ENCODE data around the gene CFAP97D2.
"Not testable (repeated sequence)": the region's sequence is repeated elsewhere in the genome, so short reads cannot be mapped to it uniquely, and the experiment has no call there.

The CFAP97D2 gene

GRCh38 chr13:114133552-114133951 lies 45.5 kb upstream of the CFAP97D2 start:
- H3K9me2 ChIP-seq (replicated peaks; ENCODE audit: insufficient read depth, low read length); H3K4me2 ChIP-seq (ENCODE audit: low read depth, low read length); H3K27me3 ChIP-seq (replicated peaks; ENCODE audit: insufficient read depth, low read length); H4K20me1 ChIP-seq (ENCODE audit: insufficient read depth, low read length); DNase-seq; H2AFZ ChIP-seq (ENCODE audit: low read length); H3K36me3 ChIP-seq (replicated peaks; ENCODE audit: insufficient read depth, low read length); H3K27ac ChIP-seq (ENCODE audit: low read length); H3K9ac ChIP-seq (ENCODE audit: low read length); H3K9me3 ChIP-seq (replicated peaks; ENCODE audit: insufficient read depth, low read length); H3K4me3 ChIP-seq (ENCODE audit: low read length): not testable (repeated sequence)
- peaks cover 15% of the 10 kb centered on the region; the same call in 1 of the 2 replicates for H3K4me1 ChIP-seq (ENCODE audit: low read length)
- H3F3A ChIP-seq (ENCODE audit: insufficient read depth, low read length), result peaks cover 12% of the 10 kb centered on the region; the same call in 1 of the 2 replicates
- H3K79me2 ChIP-seq (ENCODE audit: low read length), result peaks cover 37% of the 10 kb centered on the region

GRCh38 chr13:114134111-114134943 lies 44.7 kb upstream of the CFAP97D2 start:
- no peaks in the 10 kb centered on the region for H3K27me3 ChIP-seq (replicated peaks; ENCODE audit: insufficient read depth, low read length)
- H3K4me2 ChIP-seq (ENCODE audit: low read depth, low read length), result no peak overlapping the region
- TF ChIP-seq CTCF (IDR thresholded peaks at IDR 0.05; ENCODE audit: low read length) (no peak), EZH2 (optimal IDR thresholded peaks at IDR 0.05; ENCODE audit: low read depth, low read length) (no peak), EZH2phosphoT487 (IDR thresholded peaks at IDR 0.05; ENCODE audit: low read length) (no peak)
- no peak overlapping the region for H3K27ac ChIP-seq (ENCODE audit: low read length)
- peaks cover 29% of the 10 kb centered on the region for H3K79me2 ChIP-seq (ENCODE audit: low read length)
- no peaks in the 10 kb centered on the region for H3K9me2 ChIP-seq (replicated peaks; ENCODE audit: insufficient read depth, low read length)
- peaks cover 7% of the 10 kb centered on the region; the same call in 1 of the 2 replicates for H4K20me1 ChIP-seq (ENCODE audit: insufficient read depth, low read length)
- no peaks in the 10 kb centered on the region for H3K9me3 ChIP-seq (replicated peaks; ENCODE audit: insufficient read depth, low read length)
- DNase-seq, result no peak
- H3K4me1 ChIP-seq (ENCODE audit: low read length), result peaks cover 11% of the 10 kb centered on the region; the same call in 1 of the 2 replicates
- H3F3A ChIP-seq (ENCODE audit: insufficient read depth, low read length), result peaks cover 12% of the 10 kb centered on the region; the same call in 1 of the 2 replicates
- H3K9ac ChIP-seq (ENCODE audit: low read length), result no peak overlapping the region
- H3K36me3 ChIP-seq (replicated peaks; ENCODE audit: insufficient read depth, low read length), result no peaks in the 10 kb centered on the region
- no peak overlapping the region for H2AFZ ChIP-seq (ENCODE audit: low read length)
- no peak overlapping the region for H3K4me3 ChIP-seq (ENCODE audit: low read length)

- no peaks in the 10 kb centered on the region for H3K9me3 ChIP-seq (replicated peaks; ENCODE audit: insufficient read depth, low read length)
- peaks cover 22% of the 10 kb centered on the region for H3K79me2 ChIP-seq (ENCODE audit: low read length)
- no peak for DNase-seq
- H3K27ac ChIP-seq (ENCODE audit: low read length), result no peak overlapping the region
- H3K36me3 ChIP-seq (replicated peaks; ENCODE audit: insufficient read depth, low read length), result no peaks in the 10 kb centered on the region
- TF ChIP-seq CTCF (IDR thresholded peaks at IDR 0.05; ENCODE audit: low read length), result no peak
- TF ChIP-seq EZH2phosphoT487 (IDR thresholded peaks at IDR 0.05; ENCODE audit: low read length), result no peak
- H3K9me2 ChIP-seq (replicated peaks; ENCODE audit: insufficient read depth, low read length), result no peaks in the 10 kb centered on the region
- H3K27me3 ChIP-seq (replicated peaks; ENCODE audit: insufficient read depth, low read length), result no peaks in the 10 kb centered on the region
- H4K20me1 ChIP-seq (ENCODE audit: insufficient read depth, low read length), result peaks cover 3% of the 10 kb centered on the region; the same call in 1 of the 2 replicates
- no peak overlapping the region for H3K9ac ChIP-seq (ENCODE audit: low read length)
- H3K4me1 ChIP-seq (ENCODE audit: low read length), result peaks cover 5% of the 10 kb centered on the region; the same call in 1 of the 2 replicates
- H3K4me2 ChIP-seq (ENCODE audit: low read depth, low read length), result no peak overlapping the region
- H3K4me3 ChIP-seq (ENCODE audit: low read length), result no peak overlapping the region
- no peak overlapping the region for H2AFZ ChIP-seq (ENCODE audit: low read length)
- H3F3A ChIP-seq (ENCODE audit: insufficient read depth, low read length), result peaks cover 12% of the 10 kb centered on the region; the same call in 1 of the 2 replicates
These were observed 44.0 kb upstream of the CFAP97D2 start for GRCh38 chr13:114134944-114135610.
